COLO829 (cell line): ENCODE data around the gene KRTAP20-1.

Experiments used
- DNase-seq: peaks from one replicate; pipeline ENCODE4 v3.0.0; 2012; ENCODE audit warnings: low spot score

The KRTAP20-1 gene

GRCh38 chr21:30616125-30616524 is at the start of gene KRTAP20-1:
TSS of gene KRTAP20-1 (plus strand) at chr21:30616425. CDS start at chr21:30616455, 30 bp downstream.
- no peak for DNase-seq

GRCh38 chr21:30567617-30568016 is 48.6 kb upstream of the KRTAP20-1 start:
- no peak for DNase-seq

- DNase-seq = no peak
Observed at GRCh38 chr21:30577766-30578165, 38.5 kb upstream of the KRTAP20-1 start.

GRCh38 chr21:30579346-30579745 is 36.9 kb upstream of the KRTAP20-1 start:
- no peak for DNase-seq

GRCh38 chr21:30580132-30580531 is 36.1 kb upstream of the KRTAP20-1 start:
- no peak for DNase-seq

- DNase-seq = no peak
Observed at GRCh38 chr21:30582870-30583269, 33.4 kb upstream of the KRTAP20-1 start.

- DNase-seq = no peak
Observed at GRCh38 chr21:30590297-30590696, 25.9 kb upstream of the KRTAP20-1 start, which contains the start of gene KRTAP22-2. TSS of gene KRTAP22-2 (minus strand) at chr21:30590397.

GRCh38 chr21:30592140-30592539 is 24.1 kb upstream of the KRTAP20-1 start, which contains the start of gene KRTAP6-3:
TSS of gene KRTAP6-3 (plus strand) at chr21:30592440. CDS start at chr21:30592446, 6 bp downstream.
- DNase-seq = no peak

GRCh38 chr21:30598802-30599201 is 17.4 kb upstream of the KRTAP20-1 start, which contains the start of gene KRTAP6-2:
TSS of gene KRTAP6-2 (minus strand) at chr21:30598902. CDS start at chr21:30598874, 28 bp downstream.
- DNase-seq = no peak

- no peak for DNase-seq
Observed at GRCh38 chr21:30600787-30601186, 15.4 kb upstream of the KRTAP20-1 start, which contains the start of gene KRTAP22-1. TSS of gene KRTAP22-1 (plus strand) at chr21:30601087.

- no peak for DNase-seq
Observed at GRCh38 chr21:30605968-30606367, 10.3 kb upstream of the KRTAP20-1 start.

- DNase-seq = no peak
Observed at GRCh38 chr21:30612132-30612531, 4.1 kb upstream of the KRTAP20-1 start.

GRCh38 chr21:30613836-30614235 is 2.4 kb upstream of the KRTAP20-1 start, which contains the start of gene KRTAP6-1:
TSS of gene KRTAP6-1 (minus strand) at chr21:30613930. CDS start at chr21:30613904, 26 bp downstream.
- no peak for DNase-seq

GRCh38 chr21:30615199-30615598 is 1.0 kb upstream of the KRTAP20-1 start:
- no peak for DNase-seq

- DNase-seq = no peak
Observed at GRCh38 chr21:30620080-30620479, 3.9 kb downstream of the KRTAP20-1 start.

GRCh38 chr21:30620522-30620921 is 4.3 kb downstream of the KRTAP20-1 start, which contains the start of gene KRTAP20-4:
TSS of gene KRTAP20-4 (plus strand) at chr21:30620627.
- DNase-seq = no peak

- DNase-seq = no peak
Observed at GRCh38 chr21:30623362-30623761, 7.1 kb downstream of the KRTAP20-1 start.

GRCh38 chr21:30625449-30626165 is 9.4 kb downstream of the KRTAP20-1 start:
- no peak for DNase-seq

- no peak for DNase-seq
Observed at GRCh38 chr21:30628109-30628508, 11.9 kb downstream of the KRTAP20-1 start.

- DNase-seq = no peak
Observed at GRCh38 chr21:30629200-30629599, 13.0 kb downstream of the KRTAP20-1 start.

- DNase-seq = no peak
Observed at GRCh38 chr21:30634906-30635305, 18.7 kb downstream of the KRTAP20-1 start, which contains the start of gene KRTAP20-2. TSS of gene KRTAP20-2 (plus strand) at chr21:30635206. CDS start at chr21:30635264, 58 bp downstream.

- DNase-seq = no peak
Observed at GRCh38 chr21:30638686-30639085, 22.5 kb downstream of the KRTAP20-1 start.

- no peak for DNase-seq
Observed at GRCh38 chr21:30642564-30642963, 26.3 kb downstream of the KRTAP20-1 start, which contains the start of gene KRTAP20-3. TSS of gene KRTAP20-3 (plus strand) at chr21:30642864.
